Glomerular endothelial cell (primary cell): ENCODE measurements around the gene PRKRIP1. TPM values are rescaled to one million over a fixed set of nuclear protein-coding genes. Genes with fewer than 3 reads are reported as not detected.
"Not testable (repeated sequence)": the region's sequence is repeated elsewhere in the genome, so short reads cannot be mapped to it uniquely, and the experiment has no call there.

Experiments
- DNase-seq: peaks from one replicate; pipeline ENCODE4 v3.0.0-alpha.2; 2011; ENCODE audit warnings: low read depth, low spot score; ENCODE audit errors: extremely low read depth
- total RNA-seq: library from RNA; depleted of rRNA; stranded (reverse); fragments of >200 nt; gene quantifications from 2 replicates; pipeline ENCODE4 v1.2.3, GENCODE V29; 2015

PRKRIP1 gene
- total RNA-seq, result 13.8 and 28.1 TPM in 2 replicates

GRCh38 chr7:102395873-102396709 is at the start of gene PRKRIP1:
Gene PRKRIP1 (plus strand): TSS chr7:102396363. CDS start chr7:102396412, 49 bp downstream.
- DNase-seq, result peak; percentile 80

GRCh38 chr7:102346983-102347382 is 49.2 kb upstream of the PRKRIP1 start:
- DNase-seq, result not testable (repeated sequence)

GRCh38 chr7:102356344-102356743 is 39.8 kb upstream of the PRKRIP1 start, which contains the start of gene SPDYE6:
Gene SPDYE6 (minus strand): TSS chr7:102356444. CDS start chr7:102356023, 421 bp downstream.
- not testable (repeated sequence) for DNase-seq

GRCh38 chr7:102363549-102364393 is 32.4 kb upstream of the PRKRIP1 start:
- peak; percentile 84 for DNase-seq

- not testable (repeated sequence) for DNase-seq
These were observed 31.7 kb upstream of the PRKRIP1 start for GRCh38 chr7:102364394-102364886.

GRCh38 chr7:102365390-102365789 is 30.8 kb upstream of the PRKRIP1 start:
- DNase-seq, result not testable (repeated sequence)

GRCh38 chr7:102370038-102370437 is 26.1 kb upstream of the PRKRIP1 start:
- not testable (repeated sequence) for DNase-seq

GRCh38 chr7:102372796-102373195 is 23.4 kb upstream of the PRKRIP1 start:
- DNase-seq, result not testable (repeated sequence)

- DNase-seq, result no peak
These were observed 19.1 kb upstream of the PRKRIP1 start for GRCh38 chr7:102376964-102377466.

GRCh38 chr7:102380837-102381236 is 15.3 kb upstream of the PRKRIP1 start:
- DNase-seq, result not testable (repeated sequence)

GRCh38 chr7:102381696-102382425 is 14.3 kb upstream of the PRKRIP1 start:
- not testable (repeated sequence) for DNase-seq

- no peak for DNase-seq
These were observed 9.1 kb upstream of the PRKRIP1 start for GRCh38 chr7:102387064-102387463.

GRCh38 chr7:102389810-102390209 is 6.4 kb upstream of the PRKRIP1 start:
- no peak for DNase-seq

GRCh38 chr7:102390697-102391484 is 5.3 kb upstream of the PRKRIP1 start:
- no peak for DNase-seq

GRCh38 chr7:102392330-102392729 is 3.8 kb upstream of the PRKRIP1 start:
- no peak for DNase-seq

GRCh38 chr7:102393467-102393866 is 2.7 kb upstream of the PRKRIP1 start:
- no peak for DNase-seq

- DNase-seq, result no peak
These were observed 631 bp upstream of the PRKRIP1 start for GRCh38 chr7:102395592-102395872.

- DNase-seq, result no peak
These were observed 502 bp downstream of the PRKRIP1 start for GRCh38 chr7:102396710-102397019.

- DNase-seq, result no peak
These were observed 2.4 kb downstream of the PRKRIP1 start for GRCh38 chr7:102398543-102398942.

GRCh38 chr7:102400360-102400759 is 4.2 kb downstream of the PRKRIP1 start:
- DNase-seq, result no peak
